Measurements from ENCODE around the gene C9orf50.
"Not testable (repeated sequence)": the region's sequence is repeated elsewhere in the genome, so short reads cannot be mapped to it uniquely, and the experiment has no call there.

Gene C9orf50

DNA sequence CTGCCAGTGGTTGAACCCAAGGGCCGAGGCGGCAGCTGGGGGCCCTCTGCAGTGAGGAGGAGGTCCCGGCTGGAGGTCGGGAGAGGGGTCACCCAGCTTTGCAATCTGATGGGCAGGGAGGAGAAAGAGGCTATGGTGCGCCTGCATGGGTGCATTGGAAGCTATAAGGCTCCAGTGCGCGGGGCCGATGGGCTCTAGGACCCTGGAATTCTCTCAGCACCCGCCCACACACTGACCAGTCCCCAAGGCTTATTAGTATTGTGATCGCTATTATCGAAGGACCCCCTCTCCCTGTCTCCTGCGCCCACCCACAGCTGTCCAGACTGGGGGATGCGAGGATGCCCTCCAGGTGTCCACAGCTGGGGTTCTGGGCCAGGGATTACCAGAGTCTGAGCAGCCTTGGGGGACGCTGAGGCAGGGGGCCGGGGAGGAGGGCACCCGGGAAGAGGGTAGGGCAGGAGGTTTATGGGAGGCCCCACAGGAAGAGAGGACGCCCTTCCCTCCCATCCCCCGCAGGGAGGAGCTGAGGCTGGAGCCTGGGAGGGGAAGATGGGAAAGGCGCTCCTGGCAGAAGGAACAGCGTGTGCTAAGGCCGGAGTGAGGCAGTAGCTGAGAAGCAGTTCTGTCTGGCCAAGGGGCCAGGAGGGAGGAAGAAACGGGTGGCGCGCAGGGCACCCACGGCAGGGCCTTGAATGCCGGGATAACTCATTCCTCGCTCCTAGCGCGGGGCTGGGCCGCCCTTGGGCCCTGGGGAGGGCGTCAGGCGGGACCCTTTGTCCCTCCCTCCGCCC lies 24.2 kb downstream of the C9orf50 start:
- FAIRE-seq (no peak), DNase-seq (ENCODE audit: extremely low spot score, insufficient read length, low read depth) (no peak)

DNA sequence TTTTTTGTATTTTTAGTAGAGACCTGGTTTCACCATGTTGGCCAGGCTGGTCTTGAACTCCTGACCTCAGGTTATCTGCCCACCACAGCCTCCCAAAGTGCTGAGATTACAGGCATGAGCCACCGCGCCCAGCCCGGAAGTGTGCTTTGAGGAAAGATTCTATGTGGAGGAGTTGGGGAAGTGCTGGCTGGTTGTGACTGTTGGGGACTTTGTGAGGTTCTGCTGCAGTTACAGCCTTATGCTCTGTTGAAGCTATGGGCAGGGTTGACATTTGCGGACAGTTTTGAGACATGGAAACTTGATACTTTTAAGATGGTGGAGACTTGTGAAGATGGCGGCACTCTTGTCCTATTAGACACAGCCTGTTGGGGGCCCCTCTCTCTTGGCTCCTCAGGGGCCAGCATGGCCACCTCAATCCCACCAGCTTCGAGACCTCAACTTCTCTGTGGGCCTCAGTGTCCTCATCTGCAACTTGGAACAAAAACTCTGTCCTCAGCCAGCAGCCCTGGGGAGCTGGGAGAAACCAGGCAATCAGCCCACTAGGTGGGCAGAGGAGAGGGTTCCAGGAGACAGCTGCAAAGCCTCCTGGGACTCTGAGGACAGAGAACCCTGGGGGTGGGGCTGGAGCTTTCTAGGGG lies 24.9 kb downstream of the C9orf50 start:
- FAIRE-seq (no peak), DNase-seq (ENCODE audit: extremely low spot score, insufficient read length, low read depth) (no peak)

- FAIRE-seq (no peak), DNase-seq (ENCODE audit: extremely low spot score, insufficient read length, low read depth) (no peak)
Observed at GRCh38 chr9:129595311-129595741, 25.6 kb downstream of the C9orf50 start.

DNA sequence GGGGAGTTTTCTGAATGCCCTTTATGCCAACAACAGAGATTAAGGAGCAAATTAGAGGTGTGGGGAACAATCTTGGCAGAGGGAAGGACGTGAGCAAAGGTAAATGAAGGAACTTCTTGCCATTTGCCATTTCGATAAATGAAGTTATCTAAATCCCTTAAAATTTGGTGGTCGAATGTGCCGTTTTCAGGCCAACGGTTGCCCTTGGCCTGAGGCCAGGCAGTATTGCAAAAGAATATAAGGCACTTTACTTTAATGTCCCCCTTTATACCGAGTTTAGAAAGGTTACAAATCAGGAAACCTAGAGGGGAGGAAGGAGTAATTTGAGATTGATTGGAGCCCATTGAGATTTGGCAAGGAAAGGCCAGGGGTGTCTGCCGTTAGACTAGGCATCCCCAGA lies 26.3 kb downstream of the C9orf50 start:
- FAIRE-seq = no peak
- no peak for DNase-seq (ENCODE audit: extremely low spot score, insufficient read length, low read depth)

GRCh38 chr9:129592790-129593189 lies 28.1 kb downstream of the C9orf50 start:
- FAIRE-seq; DNase-seq (ENCODE audit: extremely low spot score, insufficient read length, low read depth): not testable (repeated sequence)

- DNase-seq (ENCODE audit: extremely low spot score, insufficient read length, low read depth) (no peak), FAIRE-seq (no peak)
Observed at GRCh38 chr9:129591916-129592315, 29.0 kb downstream of the C9orf50 start.

GRCh38 chr9:129590466-129590865 lies 30.4 kb downstream of the C9orf50 start:
- no peak for DNase-seq (ENCODE audit: extremely low spot score, insufficient read length, low read depth)
- no peak for FAIRE-seq

GRCh38 chr9:129587487-129588262 lies 33.2 kb downstream of the C9orf50 start:
- FAIRE-seq (no peak), DNase-seq (ENCODE audit: extremely low spot score, insufficient read length, low read depth) (no peak)

DNA sequence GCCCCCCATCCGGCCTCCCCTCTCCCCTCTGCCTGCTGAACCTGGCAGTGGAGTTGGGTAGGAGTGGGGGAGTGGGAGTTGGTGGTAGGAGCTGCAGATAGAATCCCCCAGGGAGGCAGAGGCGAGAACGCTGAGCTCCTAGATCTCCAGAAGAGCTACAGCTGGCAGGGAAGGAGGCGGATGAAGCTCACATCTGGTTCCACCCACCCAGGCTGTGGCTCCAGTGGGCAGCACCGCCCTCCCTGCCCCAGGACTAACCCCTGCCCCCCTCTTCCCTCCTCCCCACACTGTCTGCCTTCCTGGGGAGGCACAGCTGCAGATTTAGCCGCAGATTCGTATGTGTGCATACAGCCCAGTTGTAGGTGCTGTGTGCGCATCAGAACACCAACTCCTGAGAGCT lies 34.2 kb downstream of the C9orf50 start:
- no peak for FAIRE-seq
- DNase-seq (ENCODE audit: extremely low spot score, insufficient read length, low read depth) = no peak

DNA sequence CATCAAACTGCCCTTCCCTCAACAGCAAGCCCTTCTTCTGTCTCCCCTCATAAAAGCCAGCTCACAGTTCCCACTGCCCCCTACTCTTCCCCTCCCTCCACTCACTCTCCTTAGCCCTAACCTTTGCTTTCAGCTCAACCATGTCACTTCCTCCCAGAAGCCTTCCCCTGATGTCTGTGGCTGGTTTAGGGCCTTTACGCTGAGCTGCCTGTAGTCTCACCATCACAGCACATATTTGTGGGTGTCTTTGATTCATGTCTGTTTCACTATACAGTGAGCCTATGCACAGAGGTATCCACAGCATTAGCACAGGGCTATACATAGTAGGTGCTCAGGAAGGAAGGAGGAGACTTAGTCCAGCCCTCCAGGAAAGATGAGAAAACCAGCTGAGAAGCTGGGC lies 34.7 kb downstream of the C9orf50 start:
- DNase-seq (ENCODE audit: extremely low spot score, insufficient read length, low read depth) (no peak), FAIRE-seq (no peak)

GRCh38 chr9:129585352-129585751 lies 35.5 kb downstream of the C9orf50 start:
- no peak for DNase-seq (ENCODE audit: extremely low spot score, insufficient read length, low read depth)
- no peak for FAIRE-seq

DNA sequence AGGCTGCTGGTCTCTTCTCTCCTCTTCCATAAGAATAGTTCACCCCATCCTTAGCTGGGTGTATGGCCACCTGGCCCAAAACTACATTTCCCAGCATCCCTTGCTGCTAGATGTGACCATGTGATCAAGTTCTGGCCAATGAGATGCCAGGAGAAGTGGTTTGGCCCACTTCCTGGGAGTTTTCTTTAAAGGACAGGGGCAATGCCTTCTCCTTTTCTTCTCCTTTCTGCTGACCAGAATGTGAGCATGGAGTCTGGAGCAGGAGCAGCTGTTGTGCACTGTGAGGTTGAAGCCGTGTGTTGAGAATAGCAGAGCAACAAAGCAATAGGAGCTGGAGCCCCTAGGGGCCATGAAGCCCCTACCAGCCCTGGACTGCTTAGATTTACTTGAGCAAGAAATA lies 36.8 kb downstream of the C9orf50 start:
- FAIRE-seq (peak; percentile 95), DNase-seq (ENCODE audit: extremely low spot score, insufficient read length, low read depth) (peak; percentile 53)

- DNase-seq (ENCODE audit: extremely low spot score, insufficient read length, low read depth) (no peak), FAIRE-seq (no peak)
Observed at GRCh38 chr9:129583308-129584038, 37.4 kb downstream of the C9orf50 start.

DNA sequence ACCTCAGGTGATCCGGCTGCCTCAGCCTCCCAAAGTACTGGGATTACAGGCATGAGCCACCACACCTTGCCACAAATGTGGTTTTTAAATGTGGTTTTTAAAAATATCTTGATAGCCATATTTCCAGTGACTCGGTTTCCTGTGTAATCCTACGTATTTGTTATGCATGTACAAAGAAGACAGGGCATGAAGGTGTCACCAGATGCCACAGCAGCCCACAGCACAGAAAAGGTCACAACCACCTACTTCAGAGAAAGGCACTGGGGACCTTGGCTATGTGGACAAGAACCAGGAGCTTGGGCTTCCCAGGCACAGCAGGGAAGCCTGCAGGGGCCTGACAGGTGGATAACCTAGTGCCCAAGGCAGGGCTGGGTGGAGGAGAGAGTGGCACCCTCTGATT lies 38.0 kb downstream of the C9orf50 start:
- FAIRE-seq = no peak

DNA sequence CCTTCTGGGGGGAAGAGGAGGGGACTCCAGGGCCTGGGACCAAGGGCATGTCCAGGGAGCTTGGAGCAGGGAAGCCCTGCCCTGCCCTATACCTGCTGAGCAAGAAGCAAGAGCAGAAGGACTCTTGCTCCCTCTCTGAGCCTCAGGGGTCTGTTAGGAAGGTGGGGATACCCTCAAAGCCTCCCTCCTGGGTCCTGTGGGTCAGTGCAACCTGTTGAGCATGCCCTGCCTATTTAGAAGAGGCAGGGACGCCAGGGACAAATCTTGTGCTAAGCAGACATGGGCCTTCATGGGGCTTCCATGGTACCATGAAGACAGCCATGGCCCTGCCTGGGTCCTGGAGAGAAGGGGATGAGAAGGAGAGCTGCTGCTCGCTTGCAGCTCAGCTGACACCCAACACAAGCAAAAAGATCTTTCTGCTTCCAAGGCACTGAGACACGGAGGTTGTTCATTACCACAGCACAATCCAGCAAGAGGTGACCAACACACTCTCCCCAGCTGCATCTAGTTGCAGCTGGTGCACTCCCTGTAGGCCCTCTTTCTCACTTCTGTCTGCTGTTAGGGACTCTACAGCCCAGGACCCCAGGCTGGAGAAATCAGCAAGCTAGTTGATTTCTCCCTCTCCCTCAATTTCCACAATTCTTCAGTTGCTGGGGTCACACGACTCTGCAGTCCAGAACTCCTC lies 39.3 kb downstream of the C9orf50 start:
- DNase-seq (ENCODE audit: extremely low spot score, insufficient read length, low read depth) (no peak), FAIRE-seq (no peak)

More for the DNA sequence above, 38.0 kb downstream of the C9orf50 start:
- no peak for DNase-seq (ENCODE audit: extremely low spot score, insufficient read length, low read depth)

- peak; percentile 87 for FAIRE-seq
- no peak for DNase-seq (ENCODE audit: extremely low spot score, insufficient read length, low read depth)
Observed at GRCh38 chr9:129580211-129580915, 40.5 kb downstream of the C9orf50 start.

DNA sequence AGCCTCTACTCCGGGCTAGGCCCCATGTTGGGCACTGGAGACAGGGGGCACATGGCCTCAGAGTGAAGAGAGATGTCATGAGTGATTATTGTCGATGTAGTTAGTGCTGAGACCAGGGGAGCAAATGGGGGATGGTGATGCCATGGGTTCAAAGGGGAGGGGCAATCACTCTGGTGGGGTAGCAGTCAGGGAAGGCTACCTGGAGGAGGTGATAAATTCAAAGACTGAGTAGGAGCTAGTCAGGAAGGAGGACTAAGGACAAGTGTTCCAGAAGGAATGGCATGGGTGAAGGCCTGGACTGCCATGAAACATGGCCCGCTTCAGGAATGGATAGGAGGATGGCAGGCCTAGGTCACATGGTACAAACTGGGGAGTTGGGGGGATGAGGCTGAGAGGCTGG lies 41.6 kb downstream of the C9orf50 start:
- no peak for FAIRE-seq

GRCh38 chr9:129576546-129577543 lies 44.1 kb downstream of the C9orf50 start:
- DNase-seq (ENCODE audit: extremely low spot score, insufficient read length, low read depth) (no peak), FAIRE-seq (no peak)

More for the DNA sequence above, 41.6 kb downstream of the C9orf50 start:
- no peak for DNase-seq (ENCODE audit: extremely low spot score, insufficient read length, low read depth)
